Sigmoid colon (tissue), 4 donors: ENCODE measurements around the gene ATRNL1.

Source experiments
- EP300 ChIP-seq, 4 donors: sonication (generic); formaldehyde crosslinking; IDR thresholded peaks; one replicate each; pipeline ENCODE4 v1.6.1; 2017; ENCODE audit warnings: antibody characterized with exemption in 4 of 4
- POLR2AphosphoS5 ChIP-seq, 4 donors: sonication (generic); formaldehyde crosslinking; IDR thresholded peaks; one replicate each; pipeline ENCODE4 v1.6.1; 2017; ENCODE audit warnings: antibody characterized with exemption in 4 of 4
- TF ChIP-seq, protein P1 (sequence below), 4 experiments: fragments of 450-650 bp in 3 of 4; fragments of 200-600 bp in 1 of 4; IDR thresholded peaks; one replicate each; pipeline ENCODE4 v1.5.1; 2016 to 2019; ENCODE audit warnings: antibody characterized with exemption in 4 of 4, mild to moderate bottlenecking in 3 of 4, moderate library complexity in 2 of 4

DNA sequence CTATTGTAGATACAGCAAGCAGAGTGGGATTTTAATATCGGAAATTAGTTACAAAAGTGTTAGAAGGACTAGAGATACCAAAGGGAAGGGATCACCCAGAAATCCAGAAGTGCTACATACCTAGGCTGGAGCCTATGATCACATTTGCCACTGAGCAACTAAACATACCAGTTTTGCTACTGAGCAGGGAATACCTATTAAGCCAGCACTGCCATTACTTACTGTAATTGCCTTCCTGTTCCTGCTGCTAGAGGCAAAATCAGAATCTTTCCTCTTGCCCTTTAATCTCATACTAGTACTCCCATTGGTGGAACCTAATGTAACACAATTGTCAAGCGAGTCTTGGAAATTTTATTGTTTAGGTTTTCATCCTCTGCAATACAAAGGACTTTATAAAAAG, 121.7 kb downstream of the ATRNL1 start:
- TF ChIP-seq, protein P1, sequence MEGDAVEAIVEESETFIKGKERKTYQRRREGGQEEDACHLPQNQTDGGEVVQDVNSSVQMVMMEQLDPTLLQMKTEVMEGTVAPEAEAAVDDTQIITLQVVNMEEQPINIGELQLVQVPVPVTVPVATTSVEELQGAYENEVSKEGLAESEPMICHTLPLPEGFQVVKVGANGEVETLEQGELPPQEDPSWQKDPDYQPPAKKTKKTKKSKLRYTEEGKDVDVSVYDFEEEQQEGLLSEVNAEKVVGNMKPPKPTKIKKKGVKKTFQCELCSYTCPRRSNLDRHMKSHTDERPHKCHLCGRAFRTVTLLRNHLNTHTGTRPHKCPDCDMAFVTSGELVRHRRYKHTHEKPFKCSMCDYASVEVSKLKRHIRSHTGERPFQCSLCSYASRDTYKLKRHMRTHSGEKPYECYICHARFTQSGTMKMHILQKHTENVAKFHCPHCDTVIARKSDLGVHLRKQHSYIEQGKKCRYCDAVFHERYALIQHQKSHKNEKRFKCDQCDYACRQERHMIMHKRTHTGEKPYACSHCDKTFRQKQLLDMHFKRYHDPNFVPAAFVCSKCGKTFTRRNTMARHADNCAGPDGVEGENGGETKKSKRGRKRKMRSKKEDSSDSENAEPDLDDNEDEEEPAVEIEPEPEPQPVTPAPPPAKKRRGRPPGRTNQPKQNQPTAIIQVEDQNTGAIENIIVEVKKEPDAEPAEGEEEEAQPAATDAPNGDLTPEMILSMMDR (IDR thresholded peaks at IDR 0.05): no peak
- no peak for TF ChIP-seq EP300 (IDR thresholded peaks at IDR 0.05)
- no peak for TF ChIP-seq POLR2AphosphoS5 (IDR thresholded peaks at IDR 0.05)
